Fibroblast of lung (primary cell): ENCODE results near the gene TBX20. TPM values are rescaled to one million over a fixed set of nuclear protein-coding genes. Genes with fewer than 3 reads are reported as not detected.

Experiments
- DNase-seq, 2 donors: peaks; one replicate each; pipeline versions ENCODE4 v3.0.0 to v3.0.0-alpha.2; 2010; ENCODE audit warnings: low read depth in 2 of 2
- H2AFZ ChIP-seq: 2 replicates; pipeline ENCODE4 v1.5.1; 2012; ENCODE audit warnings: low read length, control low read depth, inconsistent platforms
- H3K27ac ChIP-seq: 2 replicates; pipeline ENCODE4 v1.5.1; 2011; ENCODE audit warnings: low read length, control low read depth; ENCODE audit not compliant: insufficient read depth
- H3K27me3 ChIP-seq: 2 replicates; pipeline ENCODE4 v1.5.1; 2011; ENCODE audit warnings: mild to moderate bottlenecking, low read length; ENCODE audit not compliant: control insufficient read depth, insufficient read depth
- H3K36me3 ChIP-seq: 2 replicates; pipeline ENCODE4 v1.5.1; 2011; ENCODE audit warnings: low read length; ENCODE audit not compliant: control insufficient read depth, insufficient read depth
- H3K4me1 ChIP-seq: 2 replicates; pipeline ENCODE4 v1.5.1; 2011; ENCODE audit warnings: low read length; ENCODE audit not compliant: control insufficient read depth, insufficient read depth; ENCODE audit errors: extremely low read depth
- H3K4me2 ChIP-seq: 2 replicates; pipeline ENCODE4 v1.5.1; 2011; ENCODE audit warnings: low read length, control low read depth; ENCODE audit not compliant: insufficient read depth; ENCODE audit errors: extremely low read depth
- H3K4me3 ChIP-seq, 4 experiments: fragments of 200-600 bp in 1 of 4; sonication (generic) in 1 of 4; replicated peaks in 1 of 4; 2 replicates each; pipeline ENCODE4 v1.5.1; 2011 to 2016; ENCODE audit warnings: low read length in 4 of 4, low read depth in 3 of 4, mild to moderate bottlenecking in 3 of 4, control low read depth in 2 of 4, inconsistent platforms in 1 of 4, mixed read lengths in 1 of 4; ENCODE audit not compliant: insufficient read depth in 1 of 4; ENCODE audit errors: control extremely low read depth in 1 of 4
- H3K79me2 ChIP-seq: 2 replicates; pipeline ENCODE4 v1.5.1; 2012; ENCODE audit warnings: mild to moderate bottlenecking, low read length, inconsistent platforms; ENCODE audit not compliant: control insufficient read depth, insufficient read depth
- H3K9ac ChIP-seq: 2 replicates; pipeline ENCODE4 v1.5.1; 2011; ENCODE audit warnings: mild to moderate bottlenecking, low read length, control low read depth; ENCODE audit not compliant: insufficient read depth
- H3K9me3 ChIP-seq: 2 replicates; pipeline ENCODE4 v1.5.1; 2012; ENCODE audit warnings: low read depth, low read length; ENCODE audit not compliant: control insufficient read depth, insufficient read depth
- H4K20me1 ChIP-seq: 2 replicates; pipeline ENCODE4 v1.5.1; 2011; ENCODE audit warnings: low read length; ENCODE audit not compliant: control insufficient read depth, insufficient read depth; ENCODE audit errors: extremely low read depth
- EZH2 ChIP-seq: IDR thresholded peaks from 2 replicates; pipeline ENCODE4 v1.5.1; 2012; ENCODE audit warnings: low read length, control low read depth, mild to moderate bottlenecking; ENCODE audit errors: missing control alignments
- polyA plus RNA-seq, 2 donors: library from polyadenylated mRNA; depleted of rRNA in 1 of 2; stranded (reverse) in 1 of 2; unstranded in 1 of 2; fragments of >200 nt; gene quantifications; 2 replicates each; pipeline ENCODE4 v1.2.1, GENCODE V29; 2011 to 2012; ENCODE audit warnings: missing spikeins in 1 of 2
- total RNA-seq: library from RNA; depleted of rRNA; stranded (reverse); fragments of >200 nt; gene quantifications from 2 replicates; pipeline ENCODE4 v1.2.1, GENCODE V29; 2014
- TF ChIP-seq, protein P1 (sequence below), 2 donors: IDR thresholded peaks in 1 of 2; conservative IDR thresholded peaks in 1 of 2; 1 replicate in 1 of 2; 2 replicates in 1 of 2; pipeline ENCODE4 v1.5.1; 2011 to 2012; ENCODE audit warnings: low read length in 2 of 2, control low read depth in 1 of 2, inconsistent platforms in 1 of 2, low read depth in 1 of 2, mild to moderate bottlenecking in 1 of 2

TBX20 gene
- total and polyA plus RNA-seq, 2 donors (not counting 1 experiment from before 2014, with no cell fraction given), result 0.05 TPM; not detected in 1

DNA sequence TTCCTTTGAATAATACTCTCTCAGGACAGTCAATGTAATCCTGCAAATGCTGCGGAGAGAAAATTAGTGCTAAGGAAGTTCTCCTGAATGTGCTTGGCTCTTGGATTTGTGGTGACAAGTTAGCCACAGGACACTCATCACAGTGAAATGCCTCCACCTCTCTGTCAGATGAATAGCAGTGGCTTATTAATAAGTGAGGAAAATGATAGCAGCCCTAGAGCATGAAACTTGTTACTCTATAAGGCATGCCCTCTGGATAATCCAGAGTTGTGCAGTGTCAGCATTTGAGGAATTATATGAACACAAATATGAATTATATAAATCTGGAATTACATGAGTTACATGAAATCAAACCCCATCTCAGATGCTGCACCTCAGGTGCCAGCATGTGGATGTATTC, 23.5 kb upstream of the TBX20 start:
- Histone ChIP-seq H3K4me1 (no peaks in the 10 kb centered on the region), H3K4me2 (no peak overlapping the region), H3K27ac (no peak overlapping the region), H2AFZ (no peak overlapping the region), H3K9ac (no peak overlapping the region), H3K79me2 (no peaks in the 10 kb centered on the region), H3K36me3 (no peaks in the 10 kb centered on the region), H3K4me3 (no peak overlapping the region), H3K9me3 (no peaks in the 10 kb centered on the region), H4K20me1 (no peaks in the 10 kb centered on the region), H3K27me3 (no peaks in the 10 kb centered on the region)
- no peak for DNase-seq
- no peak for TF ChIP-seq EZH2
- TF ChIP-seq, protein P1, sequence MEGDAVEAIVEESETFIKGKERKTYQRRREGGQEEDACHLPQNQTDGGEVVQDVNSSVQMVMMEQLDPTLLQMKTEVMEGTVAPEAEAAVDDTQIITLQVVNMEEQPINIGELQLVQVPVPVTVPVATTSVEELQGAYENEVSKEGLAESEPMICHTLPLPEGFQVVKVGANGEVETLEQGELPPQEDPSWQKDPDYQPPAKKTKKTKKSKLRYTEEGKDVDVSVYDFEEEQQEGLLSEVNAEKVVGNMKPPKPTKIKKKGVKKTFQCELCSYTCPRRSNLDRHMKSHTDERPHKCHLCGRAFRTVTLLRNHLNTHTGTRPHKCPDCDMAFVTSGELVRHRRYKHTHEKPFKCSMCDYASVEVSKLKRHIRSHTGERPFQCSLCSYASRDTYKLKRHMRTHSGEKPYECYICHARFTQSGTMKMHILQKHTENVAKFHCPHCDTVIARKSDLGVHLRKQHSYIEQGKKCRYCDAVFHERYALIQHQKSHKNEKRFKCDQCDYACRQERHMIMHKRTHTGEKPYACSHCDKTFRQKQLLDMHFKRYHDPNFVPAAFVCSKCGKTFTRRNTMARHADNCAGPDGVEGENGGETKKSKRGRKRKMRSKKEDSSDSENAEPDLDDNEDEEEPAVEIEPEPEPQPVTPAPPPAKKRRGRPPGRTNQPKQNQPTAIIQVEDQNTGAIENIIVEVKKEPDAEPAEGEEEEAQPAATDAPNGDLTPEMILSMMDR (conservative IDR thresholded peaks at IDR 0.05 in 1 of 2, IDR thresholded peaks at IDR 0.05 in 1 of 2; ENCODE audit: low read depth in 1 of 2, low read length in 2 of 2), result no peak

DNA sequence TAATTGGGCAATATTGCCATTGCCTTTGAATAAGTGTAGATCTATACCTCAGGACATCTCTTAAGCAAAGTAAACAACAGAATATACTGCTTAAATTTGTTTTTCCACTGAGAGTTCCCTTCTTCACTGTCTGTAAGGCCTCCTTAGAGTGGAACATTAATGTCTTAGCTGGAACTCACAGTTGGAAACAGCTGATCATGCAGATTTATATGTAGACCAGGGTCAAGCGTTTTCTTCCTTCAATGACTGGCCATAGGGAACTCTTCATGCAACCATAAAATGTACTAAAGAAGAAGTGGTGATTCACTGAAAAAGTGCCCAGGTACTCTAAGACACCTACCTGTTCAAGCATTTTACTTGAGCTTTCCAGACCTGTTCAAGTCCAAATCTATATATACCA, 18.3 kb upstream of the TBX20 start:
- no peak overlapping the region for H2AFZ ChIP-seq
- TF ChIP-seq, protein P1 (conservative IDR thresholded peaks at IDR 0.05 in 1 of 2, IDR thresholded peaks at IDR 0.05 in 1 of 2; ENCODE audit: low read depth in 1 of 2, low read length in 2 of 2), result no peak
- no peak for TF ChIP-seq EZH2
- no peaks in the 10 kb centered on the region for H3K9me3 ChIP-seq
- H3K27ac ChIP-seq, result no peak overlapping the region
- no peak overlapping the region for H3K4me2 ChIP-seq
- H3K4me1 ChIP-seq, result no peaks in the 10 kb centered on the region
- H3K4me3 ChIP-seq, result no peak overlapping the region
- no peaks in the 10 kb centered on the region for H3K79me2 ChIP-seq
- no peaks in the 10 kb centered on the region for H3K36me3 ChIP-seq
- no peaks in the 10 kb centered on the region for H3K27me3 ChIP-seq
- no peak overlapping the region for H3K9ac ChIP-seq
- H4K20me1 ChIP-seq, result no peaks in the 10 kb centered on the region
- DNase-seq, result no peak

DNA sequence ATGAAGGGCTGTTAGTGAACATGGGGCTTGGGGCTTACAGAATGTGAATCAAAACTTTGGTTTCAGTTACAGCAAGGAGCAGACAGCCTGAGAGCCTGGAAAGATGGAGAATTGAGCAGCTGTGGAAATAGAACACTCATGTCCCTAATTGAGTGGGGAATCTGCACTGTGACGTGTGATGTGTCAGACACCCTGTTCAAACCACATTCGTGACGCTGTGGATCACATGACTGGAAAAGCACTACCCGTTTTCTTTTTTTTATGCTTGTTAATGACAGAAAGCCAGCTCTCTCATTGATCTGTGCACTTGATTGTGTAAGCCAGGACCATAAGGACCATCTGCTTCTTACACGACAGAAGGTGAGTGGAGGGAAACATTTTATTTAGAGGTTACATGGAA, 15.1 kb upstream of the TBX20 start:
- no peaks in the 10 kb centered on the region for H3K27me3 ChIP-seq
- H3K4me2 ChIP-seq, result no peak overlapping the region
- H3K9me3 ChIP-seq, result no peaks in the 10 kb centered on the region
- DNase-seq, result no peak
- no peak overlapping the region for H3K4me3 ChIP-seq
- no peaks in the 10 kb centered on the region for H3K36me3 ChIP-seq
- no peaks in the 10 kb centered on the region for H3K4me1 ChIP-seq
- no peak overlapping the region for H2AFZ ChIP-seq
- no peaks in the 10 kb centered on the region for H3K79me2 ChIP-seq
- no peak overlapping the region for H3K27ac ChIP-seq
- no peak for TF ChIP-seq EZH2
- TF ChIP-seq, protein P1 (conservative IDR thresholded peaks at IDR 0.05 in 1 of 2, IDR thresholded peaks at IDR 0.05 in 1 of 2; ENCODE audit: low read depth in 1 of 2, low read length in 2 of 2), result no peak
- H4K20me1 ChIP-seq, result no peaks in the 10 kb centered on the region
- no peak overlapping the region for H3K9ac ChIP-seq
